Measurements from ENCODE around the gene RAC3.

The RAC3 gene

GRCh38 chr17:82018152-82018988 lies 13.1 kb upstream of the RAC3 start:
- peak overlapping the region in 1 of 3 experiments; percentile 59 for H3K27ac Mint-ChIP-seq
- peaks cover 4% of the 10 kb centered on the region for H3K36me3 Mint-ChIP-seq (ENCODE audit: low read depth)
- peak overlapping the region; percentile 6 to 68 (median 50) for H3K4me3 Mint-ChIP-seq
- H3K27me3 Mint-ChIP-seq (ENCODE audit: low read depth) = no peaks in the 10 kb centered on the region
- no peaks in the 10 kb centered on the region for H3K9me3 Mint-ChIP-seq
- peaks cover 15% of the 10 kb centered on the region for H3K4me1 Mint-ChIP-seq
- no peak for TF ChIP-seq CTCF (IDR thresholded peaks at IDR 0.05; ENCODE audit: unreplicated experiment in 3 of 3)

GRCh38 chr17:82018989-82019689 lies 12.3 kb upstream of the RAC3 start:
- peaks cover 4% of the 10 kb centered on the region for H3K36me3 Mint-ChIP-seq (ENCODE audit: low read depth)

GRCh38 chr17:82019690-82020571 lies 11.5 kb upstream of the RAC3 start:
- peak; percentile 46 to 64 (median 54) for TF ChIP-seq CTCF (IDR thresholded peaks at IDR 0.05; ENCODE audit: unreplicated experiment in 3 of 3)

More at GRCh38 chr17:82018989-82019689, 12.3 kb upstream of the RAC3 start:
- Mint-ChIP-seq H3K4me1 (peaks cover 15% of the 10 kb centered on the region), H3K4me3 (peak overlapping the region in 1 of 3 experiments; percentile 68), H3K27ac (peak overlapping the region in 1 of 3 experiments; percentile 59), H3K9me3 (no peaks in the 10 kb centered on the region), H3K27me3 (ENCODE audit: low read depth) (no peaks in the 10 kb centered on the region)
- no peak for TF ChIP-seq CTCF (IDR thresholded peaks at IDR 0.05; ENCODE audit: unreplicated experiment in 3 of 3)

GRCh38 chr17:82020572-82021106 lies 10.8 kb upstream of the RAC3 start:
- TF ChIP-seq CTCF (IDR thresholded peaks at IDR 0.05; ENCODE audit: unreplicated experiment in 3 of 3) = no peak
- Mint-ChIP-seq H3K27ac (no peak overlapping the region), H3K27me3 (ENCODE audit: low read depth) (no peaks in the 10 kb centered on the region), H3K9me3 (no peaks in the 10 kb centered on the region), H3K4me3 (peak overlapping the region; percentile 62 to 89 (median 82)), H3K36me3 (ENCODE audit: low read depth) (peaks cover 4% of the 10 kb centered on the region), H3K4me1 (peaks cover 15% of the 10 kb centered on the region)

More at GRCh38 chr17:82019690-82020571, 11.5 kb upstream of the RAC3 start:
- H3K27ac Mint-ChIP-seq = no peak overlapping the region
- peaks cover 4% of the 10 kb centered on the region for H3K36me3 Mint-ChIP-seq (ENCODE audit: low read depth)
- no peaks in the 10 kb centered on the region for H3K27me3 Mint-ChIP-seq (ENCODE audit: low read depth)
- peaks cover 15% of the 10 kb centered on the region for H3K4me1 Mint-ChIP-seq
- peak overlapping the region in 2 of 3 experiments; percentile 51 to 59 for H3K4me3 Mint-ChIP-seq
- no peaks in the 10 kb centered on the region for H3K9me3 Mint-ChIP-seq

GRCh38 chr17:82021107-82021899 lies 10.2 kb upstream of the RAC3 start:
- Mint-ChIP-seq H3K27me3 (ENCODE audit: low read depth) (no peaks in the 10 kb centered on the region), H3K36me3 (ENCODE audit: low read depth) (peaks cover 4% of the 10 kb centered on the region), H3K4me1 (peaks cover 15% of the 10 kb centered on the region), H3K9me3 (no peaks in the 10 kb centered on the region), H3K27ac (no peak overlapping the region), H3K4me3 (peak overlapping the region; percentile 82 to 89 (median 89))
- TF ChIP-seq CTCF (IDR thresholded peaks at IDR 0.05; ENCODE audit: unreplicated experiment in 3 of 3) = peak; percentile 67 to 68 (median 67)
